Measurements from ENCODE around the gene ZNF346. TPM values are rescaled to one million over a fixed set of nuclear protein-coding genes. Genes with fewer than 3 reads are reported as not detected.
"Not testable (repeated sequence)": the region's sequence is repeated elsewhere in the genome, so short reads cannot be mapped to it uniquely, and the experiment has no call there.

ZNF346 gene
- total RNA-seq, 1 donor from 2014 or later: 48.6 TPM

DNA sequence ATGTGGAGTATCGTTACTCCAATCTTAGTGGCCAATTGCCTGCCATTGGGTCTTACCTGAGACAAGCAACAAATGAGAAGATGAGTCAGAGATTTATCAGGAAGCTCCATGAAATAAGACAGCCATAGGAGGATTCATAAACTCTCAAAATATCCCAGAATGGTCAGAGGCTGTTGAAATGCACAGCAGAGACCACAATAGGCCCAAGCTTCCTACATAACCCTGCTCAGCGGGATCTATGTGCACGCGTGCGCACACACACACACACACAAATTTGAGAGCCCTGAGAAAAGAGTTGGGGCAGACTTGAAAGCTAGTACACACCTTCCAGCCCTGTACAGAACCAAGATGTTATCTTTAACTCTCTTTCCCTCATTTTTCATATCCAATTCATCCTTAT is 25.7 kb upstream of the ZNF346 start:
- Mint-ChIP-seq H3K36me3 (peaks cover 13% of the 10 kb centered on the region), H3K27ac (no peak overlapping the region), H3K9me3 (peaks cover 11% of the 10 kb centered on the region), H3K4me1 (peaks cover 2% of the 10 kb centered on the region), H3K4me3 (no peak overlapping the region), H3K27me3 (ENCODE audit: low read depth) (no peaks in the 10 kb centered on the region)
- no peak for TF ChIP-seq CTCF (IDR thresholded peaks at IDR 0.05; ENCODE audit: unreplicated experiment)
- DNase-seq (ENCODE audit: low spot score in 2 of 2, unreplicated experiment in 2 of 2): no peak

- Mint-ChIP-seq H3K9me3 (peaks cover 11% of the 10 kb centered on the region), H3K27ac (no peak overlapping the region), H3K4me3 (no peak overlapping the region), H3K4me1 (peaks cover 5% of the 10 kb centered on the region), H3K36me3 (peaks cover 13% of the 10 kb centered on the region), H3K27me3 (ENCODE audit: low read depth) (no peaks in the 10 kb centered on the region)
- TF ChIP-seq CTCF (IDR thresholded peaks at IDR 0.05; ENCODE audit: unreplicated experiment): no peak
- DNase-seq (ENCODE audit: low spot score in 2 of 2, unreplicated experiment in 2 of 2): no peak
These were observed 23.7 kb upstream of the ZNF346 start for GRCh38 chr5:176998828-176999227.

GRCh38 chr5:176999526-176999925 is 23.0 kb upstream of the ZNF346 start:
- H3K4me1 Mint-ChIP-seq: peaks cover 11% of the 10 kb centered on the region
- H3K4me3 Mint-ChIP-seq; H3K9me3 Mint-ChIP-seq; DNase-seq (ENCODE audit: low spot score in 2 of 2, unreplicated experiment in 2 of 2); H3K27ac Mint-ChIP-seq; H3K27me3 Mint-ChIP-seq (ENCODE audit: low read depth): not testable (repeated sequence)
- peaks cover 12% of the 10 kb centered on the region for H3K36me3 Mint-ChIP-seq

GRCh38 chr5:177003649-177004048 is 18.8 kb upstream of the ZNF346 start:
- no peak overlapping the region for H3K27ac Mint-ChIP-seq
- no peak for DNase-seq (ENCODE audit: low spot score in 2 of 2, unreplicated experiment in 2 of 2)
- H3K4me3 Mint-ChIP-seq: no peak overlapping the region
- H3K4me1 Mint-ChIP-seq: peaks cover 16% of the 10 kb centered on the region
- H3K9me3 Mint-ChIP-seq: no peaks in the 10 kb centered on the region
- H3K27me3 Mint-ChIP-seq (ENCODE audit: low read depth): no peaks in the 10 kb centered on the region
- H3K36me3 Mint-ChIP-seq: peaks cover 3% of the 10 kb centered on the region
- TF ChIP-seq CTCF (IDR thresholded peaks at IDR 0.05; ENCODE audit: unreplicated experiment): no peak

DNA sequence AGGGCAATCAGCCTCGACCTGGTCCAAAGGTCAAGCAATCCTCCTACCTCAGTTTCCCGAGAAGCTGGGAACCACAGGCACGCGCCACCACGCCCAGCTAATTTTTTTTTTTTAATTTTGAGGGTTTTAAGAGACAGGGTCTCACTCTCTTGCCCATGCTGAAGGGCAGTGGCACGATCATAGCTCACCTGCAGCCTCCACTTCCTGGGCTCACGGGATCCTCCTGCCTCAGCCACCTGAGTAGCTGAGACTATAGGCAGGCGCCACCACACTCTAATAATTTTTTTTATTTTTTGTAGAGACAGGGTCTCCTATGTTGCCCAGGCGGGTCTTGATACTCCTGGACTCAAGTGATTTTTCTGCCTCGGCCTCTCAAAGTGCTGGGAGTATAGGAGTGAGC is 17.5 kb upstream of the ZNF346 start:
- Mint-ChIP-seq H3K4me1 (peaks cover 16% of the 10 kb centered on the region), H3K27me3 (ENCODE audit: low read depth) (no peaks in the 10 kb centered on the region), H3K9me3 (no peaks in the 10 kb centered on the region), H3K27ac (peak overlapping the region; percentile 93), H3K4me3 (peak overlapping the region; percentile 85), H3K36me3 (no peaks in the 10 kb centered on the region)
- no peak for TF ChIP-seq CTCF (IDR thresholded peaks at IDR 0.05; ENCODE audit: unreplicated experiment)
- DNase-seq (ENCODE audit: low spot score in 2 of 2, unreplicated experiment in 2 of 2): no peak

DNA sequence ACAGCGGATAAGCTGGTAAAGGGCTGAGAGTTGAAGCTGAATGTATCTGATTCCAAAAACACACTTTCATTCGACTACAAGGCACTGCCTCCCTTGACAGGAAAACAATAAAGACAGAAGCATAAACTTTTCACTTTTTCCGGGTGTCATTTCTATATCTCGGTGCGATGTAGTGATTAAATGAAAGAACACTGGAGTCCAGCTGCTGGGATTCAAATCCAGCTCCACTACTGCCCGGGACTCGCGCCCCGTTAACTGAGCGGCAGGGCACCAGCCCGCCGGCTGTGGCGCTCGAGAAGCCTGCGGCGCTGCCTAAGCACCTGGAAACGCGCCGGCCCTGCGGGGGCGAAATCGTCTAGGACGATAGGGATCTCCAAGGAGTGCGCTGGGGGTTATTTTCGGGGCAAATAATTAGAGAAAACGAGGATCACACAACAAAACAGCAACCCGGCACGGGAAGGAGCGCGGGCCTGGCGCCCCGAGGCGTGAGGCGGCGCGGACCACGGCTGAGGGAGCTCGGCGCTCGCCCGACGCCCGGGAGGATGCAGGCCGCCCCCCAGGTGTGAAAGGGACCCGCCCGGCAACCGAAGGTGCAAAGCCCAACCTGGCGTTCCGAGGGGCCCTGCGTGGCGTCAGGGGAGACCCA is 16.8 kb upstream of the ZNF346 start:
- Mint-ChIP-seq H3K4me1 (peaks cover 16% of the 10 kb centered on the region), H3K4me3 (peak overlapping the region; percentile 85), H3K27ac (peak overlapping the region; percentile 93), H3K36me3 (no peaks in the 10 kb centered on the region), H3K9me3 (no peaks in the 10 kb centered on the region), H3K27me3 (ENCODE audit: low read depth) (no peaks in the 10 kb centered on the region)
- TF ChIP-seq CTCF (IDR thresholded peaks at IDR 0.05; ENCODE audit: unreplicated experiment): no peak
- DNase-seq (ENCODE audit: low spot score in 2 of 2, unreplicated experiment in 2 of 2): peak; percentile 45 to 78
